Mononuclear cell (primary cell): ENCODE results near the gene ZNF358. TPM values are rescaled to one million over a fixed set of nuclear protein-coding genes. Genes with fewer than 3 reads are reported as not detected.

Source experiments
- H3K27me3 ChIP-seq: 2 replicates; pipeline ENCODE4 v1.6.0; 2011; ENCODE audit warnings: low read length, control low read depth; ENCODE audit not compliant: insufficient read depth
- H3K4me1 ChIP-seq: 2 replicates; pipeline ENCODE4 v1.5.1; 2011; ENCODE audit warnings: mild to moderate bottlenecking, low read length, control low read depth; ENCODE audit not compliant: insufficient read depth
- H3K4me3 ChIP-seq: 2 replicates; pipeline ENCODE4 v1.5.1; 2011; ENCODE audit warnings: mild to moderate bottlenecking, low read length, moderate library complexity
- H3K9me3 ChIP-seq: 2 replicates; pipeline ENCODE4 v1.5.1; 2011; ENCODE audit warnings: low read depth, mild to moderate bottlenecking, control low read depth, low read length
- total RNA-seq: library from RNA; depleted of rRNA; stranded (reverse); fragments of >200 nt; gene quantifications from one replicate; pipeline ENCODE4 v1.2.3, GENCODE V29; 2012

Gene ZNF358
- total RNA-seq, 1 donor = 4.0 TPM

DNA sequence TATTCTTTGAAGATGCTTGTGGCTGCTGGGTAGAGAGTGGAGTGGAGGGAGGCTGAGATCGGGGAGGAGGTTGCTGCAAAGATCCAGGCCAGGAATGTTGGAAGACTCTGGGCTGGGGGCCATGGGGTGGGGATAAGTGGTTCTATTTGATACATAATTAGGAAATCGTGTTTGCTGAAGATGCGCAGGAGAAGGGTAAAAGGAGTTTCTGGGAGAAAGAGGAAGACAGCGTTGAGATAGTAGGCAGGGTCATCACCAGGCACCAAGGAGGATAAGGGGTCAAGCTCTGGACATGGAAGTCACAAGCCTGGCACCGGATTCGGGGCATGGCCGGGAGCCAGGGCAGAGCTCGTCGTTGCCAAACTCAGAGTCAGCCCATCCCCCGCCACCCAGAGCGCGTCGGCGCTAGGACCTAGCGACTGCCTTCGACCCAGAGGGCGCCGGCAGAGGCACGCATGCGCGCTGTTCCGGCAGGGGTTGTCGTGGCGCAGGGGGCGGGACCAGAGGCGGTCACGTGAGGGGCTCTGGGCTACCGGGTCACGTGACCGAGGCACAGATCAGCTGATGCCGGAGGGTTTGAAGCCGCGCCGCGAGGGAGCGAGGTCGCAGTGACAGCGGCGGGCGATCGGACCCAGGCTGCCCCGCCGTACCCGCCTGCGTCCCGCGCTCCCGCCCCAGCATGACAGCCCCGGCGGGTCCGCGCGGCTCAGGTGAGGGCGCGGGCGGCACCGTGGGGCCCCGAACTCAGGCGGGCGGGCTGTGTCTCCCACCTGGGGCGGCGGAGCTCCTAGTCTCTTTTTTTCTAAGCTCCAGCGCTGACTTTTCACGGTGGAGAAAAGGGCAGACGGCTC, 6.4 kb downstream of the ZNF358 start, which contains the start of gene MCOLN1:
Gene MCOLN1 (plus strand): TSS at position 553 of the 851 bp plus-strand sequence. CDS start 127 bp downstream, at position 680.
- Histone ChIP-seq H3K4me1 (peaks cover 18% of the 10 kb centered on the region), H3K4me3 (peak within 1 kb of the TSS; percentile 54), H3K27me3 (no peaks in the 10 kb centered on the region), H3K9me3 (no peaks in the 10 kb centered on the region)

DNA sequence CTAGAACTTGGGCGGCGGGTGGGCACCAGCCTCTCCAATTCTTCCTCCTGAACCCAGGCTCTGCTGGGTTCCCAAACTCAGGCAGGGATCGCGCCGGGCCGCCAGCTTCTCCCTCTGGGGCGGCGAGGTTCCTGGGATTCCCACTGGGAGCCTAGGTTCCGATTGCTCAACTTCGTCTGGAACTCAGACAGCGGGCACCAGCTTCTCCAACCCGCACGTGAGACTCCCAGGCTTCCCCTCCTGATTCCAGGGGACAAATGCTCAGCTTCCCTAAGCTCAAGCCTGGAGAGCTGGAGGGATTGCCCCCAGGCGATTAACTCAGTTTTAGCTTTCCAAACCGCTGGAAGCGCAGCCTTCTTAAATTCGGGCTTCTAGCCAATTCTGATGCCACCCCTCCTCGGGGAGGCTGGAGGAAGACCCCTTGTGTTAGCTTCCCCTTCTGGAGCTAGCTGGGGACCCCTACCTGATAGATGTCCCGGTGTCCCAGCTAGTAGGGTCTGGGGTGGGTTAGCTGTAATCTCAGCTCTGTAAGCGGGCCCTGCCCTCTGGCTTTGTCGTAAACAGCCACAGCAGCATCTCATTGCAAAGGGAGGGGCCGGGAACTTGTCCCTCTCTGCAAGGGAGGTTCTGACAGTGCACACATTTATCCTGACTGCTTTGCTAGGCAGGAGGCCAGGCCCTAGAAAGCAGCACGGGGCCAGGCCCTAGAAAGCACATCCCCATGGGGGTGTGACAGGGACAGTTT, 7.2 kb downstream of the ZNF358 start:
- no peaks in the 10 kb centered on the region for H3K9me3 ChIP-seq
- H3K4me3 ChIP-seq = peak overlapping the region; percentile 54
- peaks cover 23% of the 10 kb centered on the region for H3K4me1 ChIP-seq
- H3K27me3 ChIP-seq = no peaks in the 10 kb centered on the region

DNA sequence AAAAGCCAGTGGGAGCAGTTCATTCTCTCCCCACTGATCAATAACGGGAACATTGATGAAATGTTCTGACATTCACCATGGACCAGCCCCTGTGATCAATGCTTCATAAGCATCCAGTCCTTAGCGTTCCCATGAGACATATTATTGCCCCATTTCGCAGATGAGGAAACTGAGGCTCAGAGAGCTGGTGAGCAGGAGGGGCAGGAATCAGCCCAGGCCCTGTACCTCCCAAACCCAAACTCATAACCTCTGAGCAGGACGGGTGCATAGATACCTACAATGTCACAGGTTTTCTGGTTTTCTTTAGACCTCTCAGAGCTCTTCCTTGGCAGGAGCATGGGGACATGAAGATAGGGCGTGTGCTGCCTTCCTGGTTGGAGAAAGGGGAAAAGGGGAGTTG, 8.6 kb downstream of the ZNF358 start:
- Histone ChIP-seq H3K9me3 (no peaks in the 10 kb centered on the region), H3K4me1 (peaks cover 23% of the 10 kb centered on the region), H3K4me3 (no peak overlapping the region), H3K27me3 (no peaks in the 10 kb centered on the region)

DNA sequence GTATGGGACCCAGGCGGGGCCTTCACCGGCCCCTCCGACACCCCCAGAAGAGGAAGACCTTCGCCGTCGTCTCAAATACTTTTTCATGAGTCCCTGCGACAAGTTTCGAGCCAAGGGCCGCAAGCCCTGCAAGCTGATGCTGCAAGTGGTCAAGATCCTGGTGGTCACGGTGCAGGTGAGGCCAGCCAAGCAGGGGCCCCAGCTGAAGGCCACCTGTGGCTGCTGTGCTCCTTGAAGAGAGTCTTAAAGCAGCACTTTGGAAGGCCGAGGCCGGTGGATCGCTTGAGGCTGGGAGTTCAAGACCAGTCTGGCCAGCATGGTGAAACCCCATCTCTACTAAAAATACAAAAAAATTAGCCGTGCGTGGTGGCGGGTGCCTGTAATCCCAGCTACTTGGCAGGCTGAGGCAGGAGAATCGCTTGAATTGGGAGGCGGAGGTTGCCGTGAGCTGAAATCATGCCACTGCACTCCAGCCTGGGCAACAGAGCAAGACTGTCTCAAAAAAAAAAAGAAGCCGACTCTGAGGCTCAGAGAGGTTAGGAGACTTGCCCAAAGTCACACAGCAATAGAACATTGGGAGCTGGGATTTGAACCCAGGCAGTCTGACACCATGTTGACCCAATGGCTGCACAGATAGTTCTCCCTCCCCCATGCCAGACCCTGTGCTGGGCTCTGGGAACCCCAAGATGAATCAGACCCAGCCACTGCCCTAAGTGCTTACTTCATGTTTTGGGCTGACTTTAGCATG, 9.3 kb downstream of the ZNF358 start:
- Histone ChIP-seq H3K27me3 (no peaks in the 10 kb centered on the region), H3K4me3 (no peak overlapping the region), H3K9me3 (no peaks in the 10 kb centered on the region), H3K4me1 (peaks cover 23% of the 10 kb centered on the region)

DNA sequence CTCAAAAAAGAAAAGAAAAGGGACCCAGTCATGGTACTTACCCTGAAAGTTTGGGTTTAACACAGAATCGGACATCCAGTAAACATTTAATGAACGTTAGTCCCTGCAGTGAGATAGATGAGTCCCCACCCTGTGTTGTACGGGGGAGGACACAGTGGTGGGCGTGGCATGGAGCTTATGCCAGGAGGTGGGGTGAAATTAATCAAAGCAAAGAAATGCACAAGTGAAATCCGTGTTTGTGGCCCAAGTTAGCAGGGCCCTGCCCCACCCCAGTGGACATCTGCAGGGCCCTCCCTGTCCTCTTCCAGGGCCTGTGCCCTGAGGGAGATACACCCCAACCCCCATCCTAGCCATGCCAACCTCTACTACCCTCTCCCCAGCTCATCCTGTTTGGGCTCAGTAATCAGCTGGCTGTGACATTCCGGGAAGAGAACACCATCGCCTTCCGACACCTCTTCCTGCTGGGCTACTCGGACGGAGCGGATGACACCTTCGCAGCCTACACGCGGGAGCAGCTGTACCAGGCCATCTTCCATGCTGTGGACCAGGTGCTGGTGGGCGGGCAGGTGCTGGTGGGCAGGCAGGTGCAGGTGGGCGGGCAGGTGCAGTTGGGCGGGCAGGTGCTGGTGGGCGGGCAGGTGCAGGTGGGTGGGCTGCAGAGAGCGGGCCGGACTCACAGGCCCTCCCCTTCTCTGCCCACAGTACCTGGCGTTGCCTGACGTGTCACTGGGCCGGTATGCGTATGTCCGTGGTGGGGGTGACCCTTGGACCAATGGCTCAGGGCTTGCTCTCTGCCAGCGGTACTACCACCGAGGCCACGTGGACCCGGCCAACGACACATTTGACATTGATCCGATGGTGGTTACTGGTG, 10.4 kb downstream of the ZNF358 start:
- no peaks in the 10 kb centered on the region for H3K27me3 ChIP-seq
- H3K4me1 ChIP-seq = peaks cover 23% of the 10 kb centered on the region
- H3K9me3 ChIP-seq = no peaks in the 10 kb centered on the region
- no peak overlapping the region for H3K4me3 ChIP-seq

DNA sequence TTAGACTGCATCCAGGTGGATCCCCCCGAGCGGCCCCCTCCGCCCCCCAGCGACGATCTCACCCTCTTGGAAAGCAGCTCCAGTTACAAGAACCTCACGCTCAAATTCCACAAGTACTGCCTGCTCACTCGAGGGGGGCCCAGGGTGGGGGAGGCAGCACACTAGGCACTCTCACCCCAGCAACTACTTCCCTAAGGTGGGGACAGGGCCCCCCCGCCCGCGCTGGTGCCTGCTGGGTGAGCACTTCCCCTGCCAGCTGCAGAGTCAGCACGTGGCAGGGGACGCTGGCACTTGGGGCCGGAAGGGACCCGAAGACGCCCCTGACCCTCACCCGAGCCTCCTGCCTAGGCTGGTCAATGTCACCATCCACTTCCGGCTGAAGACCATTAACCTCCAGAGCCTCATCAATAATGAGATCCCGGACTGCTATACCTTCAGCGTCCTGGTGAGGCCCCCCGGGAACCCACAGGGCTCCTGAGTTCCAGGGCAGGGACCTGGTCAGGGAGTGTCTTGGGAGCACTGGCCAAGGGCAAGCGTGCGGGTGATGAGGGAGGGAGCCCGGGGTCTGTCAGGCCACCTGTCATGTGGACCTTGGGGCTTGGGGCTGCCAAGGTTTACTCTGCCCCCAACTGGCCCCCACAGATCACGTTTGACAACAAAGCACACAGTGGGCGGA, 11.8 kb downstream of the ZNF358 start:
- H3K4me1 ChIP-seq = peaks cover 17% of the 10 kb centered on the region
- no peak overlapping the region for H3K4me3 ChIP-seq
- no peaks in the 10 kb centered on the region for H3K27me3 ChIP-seq
- H3K9me3 ChIP-seq = no peaks in the 10 kb centered on the region

DNA sequence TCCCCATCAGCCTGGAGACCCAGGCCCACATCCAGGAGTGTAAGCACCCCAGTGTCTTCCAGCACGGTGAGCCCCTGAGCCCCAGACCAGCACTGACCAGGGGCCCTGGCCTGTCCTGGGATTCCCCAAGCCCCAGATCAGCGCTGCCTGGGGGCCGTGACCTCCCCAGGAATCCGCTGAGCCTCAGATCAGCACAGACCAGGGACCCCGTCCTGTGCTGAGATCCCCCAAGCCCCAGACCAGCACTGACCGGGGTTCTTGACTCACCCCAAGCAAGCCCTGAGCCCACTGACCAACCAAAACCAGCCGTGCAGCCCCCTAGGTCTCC, 12.3 kb downstream of the ZNF358 start:
- Histone ChIP-seq H3K27me3 (no peaks in the 10 kb centered on the region), H3K4me1 (peaks cover 12% of the 10 kb centered on the region), H3K4me3 (no peak overlapping the region), H3K9me3 (no peaks in the 10 kb centered on the region)

DNA sequence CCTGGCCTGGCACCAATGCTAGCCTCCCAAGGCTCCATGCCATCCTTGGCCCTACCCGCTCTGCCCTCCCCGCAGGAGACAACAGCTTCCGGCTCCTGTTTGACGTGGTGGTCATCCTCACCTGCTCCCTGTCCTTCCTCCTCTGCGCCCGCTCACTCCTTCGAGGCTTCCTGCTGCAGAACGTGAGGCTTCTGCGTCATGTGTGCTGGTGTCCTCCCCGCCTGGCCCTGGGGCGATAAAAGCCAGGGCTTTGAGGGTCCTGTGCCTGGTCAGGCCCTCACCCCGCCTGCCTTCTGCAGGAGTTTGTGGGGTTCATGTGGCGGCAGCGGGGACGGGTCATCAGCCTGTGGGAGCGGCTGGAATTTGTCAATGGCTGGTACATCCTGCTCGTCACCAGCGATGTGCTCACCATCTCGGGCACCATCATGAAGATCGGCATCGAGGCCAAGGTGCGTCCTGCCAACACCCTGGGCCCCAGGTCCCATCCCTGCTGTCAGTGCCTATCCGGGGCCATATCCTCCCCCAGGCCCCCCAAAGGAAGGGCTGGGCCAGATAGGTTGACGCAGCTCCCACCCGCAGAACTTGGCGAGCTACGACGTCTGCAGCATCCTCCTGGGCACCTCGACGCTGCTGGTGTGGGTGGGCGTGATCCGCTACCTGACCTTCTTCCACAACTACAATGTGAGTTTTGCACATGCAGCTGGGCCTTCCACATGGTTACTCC, 12.8 kb downstream of the ZNF358 start:
- H3K4me1 ChIP-seq = peaks cover 11% of the 10 kb centered on the region
- H3K4me3 ChIP-seq = no peak overlapping the region
- no peaks in the 10 kb centered on the region for H3K27me3 ChIP-seq
- H3K9me3 ChIP-seq = no peaks in the 10 kb centered on the region

DNA sequence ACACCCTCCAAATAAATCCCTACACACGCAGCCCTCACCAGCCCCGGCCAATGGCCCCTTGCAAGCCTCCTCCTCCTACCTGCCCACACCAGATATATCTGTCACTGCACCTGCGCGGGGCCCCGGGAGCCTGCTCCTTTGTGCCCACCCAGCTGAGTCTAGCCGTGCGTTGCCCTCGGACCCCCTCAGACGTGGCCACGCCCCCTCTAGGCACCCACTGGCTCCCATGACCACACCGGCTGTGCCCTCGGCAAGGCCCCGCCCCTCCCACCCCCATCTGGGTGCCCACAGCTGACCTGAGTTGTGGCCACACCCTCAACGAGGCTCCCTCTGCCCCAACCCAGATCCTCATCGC, 13.3 kb downstream of the ZNF358 start:
- no peak overlapping the region for H3K4me3 ChIP-seq
- peaks cover 11% of the 10 kb centered on the region for H3K4me1 ChIP-seq
- no peaks in the 10 kb centered on the region for H3K27me3 ChIP-seq
- H3K9me3 ChIP-seq = no peaks in the 10 kb centered on the region

DNA sequence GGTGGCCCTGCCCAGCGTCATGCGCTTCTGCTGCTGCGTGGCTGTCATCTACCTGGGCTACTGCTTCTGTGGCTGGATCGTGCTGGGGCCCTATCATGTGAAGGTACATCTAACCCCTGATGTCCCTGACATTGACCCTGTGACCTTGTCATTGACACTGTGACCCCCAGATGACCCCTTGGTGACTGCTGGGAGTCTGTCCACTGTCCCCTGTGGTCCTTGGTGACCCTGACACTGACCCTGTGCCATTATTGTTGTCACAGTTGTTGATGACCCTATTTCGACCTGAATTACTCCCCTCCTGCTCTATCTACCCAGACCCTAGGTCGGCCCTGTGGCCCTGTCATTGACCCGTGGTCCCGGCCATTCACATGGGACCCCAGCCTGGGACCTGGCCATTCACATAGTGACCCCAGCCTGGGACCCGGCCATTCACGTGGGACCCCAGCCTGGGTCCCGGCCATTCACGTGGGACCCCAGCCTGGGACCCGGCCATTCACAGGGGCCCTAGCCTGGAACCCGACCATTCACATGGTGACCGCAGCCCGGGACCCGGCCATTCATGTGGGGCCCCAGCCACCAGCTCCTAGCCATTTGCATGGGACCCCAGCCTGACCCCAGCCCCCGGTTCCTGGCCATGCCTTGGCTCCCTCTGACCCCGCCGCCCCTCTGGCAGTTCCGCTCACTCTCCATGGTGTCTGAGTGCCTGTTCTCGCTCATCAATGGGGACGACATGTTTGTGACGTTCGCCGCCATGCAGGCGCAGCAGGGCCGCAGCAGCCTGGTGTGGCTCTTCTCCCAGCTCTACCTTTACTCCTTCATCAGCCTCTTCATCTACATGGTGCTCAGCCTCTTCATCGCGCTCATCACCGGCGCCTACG, 13.9 kb downstream of the ZNF358 start:
- Histone ChIP-seq H3K4me1 (peaks cover 18% of the 10 kb centered on the region), H3K9me3 (no peaks in the 10 kb centered on the region), H3K27me3 (no peaks in the 10 kb centered on the region), H3K4me3 (no peak overlapping the region)

DNA sequence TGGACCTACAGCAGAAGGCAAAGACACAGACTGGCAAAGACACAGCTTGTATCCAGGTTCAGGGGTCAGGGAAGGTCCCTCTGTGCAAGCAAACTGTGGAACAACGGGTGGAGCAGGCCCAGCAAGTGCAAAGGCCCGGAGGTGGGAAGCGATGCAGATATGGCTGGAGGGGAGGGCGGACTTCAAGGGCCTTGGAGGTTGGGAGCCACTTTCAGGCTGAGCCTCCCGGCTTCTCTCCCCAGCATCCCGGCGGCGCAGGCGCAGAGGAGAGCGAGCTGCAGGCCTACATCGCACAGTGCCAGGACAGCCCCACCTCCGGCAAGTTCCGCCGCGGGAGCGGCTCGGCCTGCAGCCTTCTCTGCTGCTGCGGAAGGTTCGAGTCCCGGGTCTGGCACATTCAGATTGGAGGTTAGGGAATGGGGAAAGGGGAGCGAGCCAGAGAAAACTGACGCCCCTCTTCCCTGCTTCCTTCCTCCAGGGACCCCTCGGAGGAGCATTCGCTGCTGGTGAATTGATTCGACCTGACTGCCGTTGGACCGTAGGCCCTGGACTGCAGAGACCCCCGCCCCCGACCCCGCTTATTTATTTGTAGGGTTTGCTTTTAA, 17.5 kb downstream of the ZNF358 start:
- Histone ChIP-seq H3K27me3 (no peaks in the 10 kb centered on the region), H3K9me3 (no peaks in the 10 kb centered on the region), H3K4me1 (peaks cover 33% of the 10 kb centered on the region), H3K4me3 (peak overlapping the region; percentile 30)

DNA sequence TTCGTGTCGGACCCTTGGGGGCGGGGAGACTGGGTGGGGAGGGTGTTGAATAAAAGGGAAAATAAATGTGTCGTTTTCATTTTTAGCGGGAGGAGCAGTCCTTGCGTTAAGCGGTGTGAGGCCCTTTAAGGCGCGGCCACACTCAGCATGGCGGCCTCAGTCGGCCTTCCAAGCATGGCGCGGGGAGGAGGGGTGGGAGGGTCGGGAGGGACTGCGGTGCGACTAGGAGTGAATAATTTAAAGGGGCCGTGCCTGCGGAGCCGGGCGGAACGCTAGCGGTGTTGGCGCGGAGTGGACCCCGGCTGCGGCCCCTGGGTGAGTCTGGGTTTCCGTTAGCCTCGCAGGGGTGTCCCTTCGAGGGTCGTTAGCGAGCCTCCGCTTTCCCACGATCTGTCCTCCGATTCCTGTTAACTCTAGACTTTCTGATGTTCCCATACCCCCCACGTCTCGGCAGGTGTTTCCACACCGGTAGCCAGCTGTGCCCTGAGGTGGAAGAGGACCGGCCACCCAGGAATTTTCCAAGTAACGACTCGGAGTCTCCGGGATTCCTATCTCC, 18.1 kb downstream of the ZNF358 start:
- Histone ChIP-seq H3K4me1 (peaks cover 33% of the 10 kb centered on the region), H3K9me3 (no peaks in the 10 kb centered on the region)

More for the DNA sequence above, 18.1 kb downstream of the ZNF358 start:
- no peaks in the 10 kb centered on the region for H3K27me3 ChIP-seq
- peak overlapping the region; percentile 87 for H3K4me3 ChIP-seq
